Heart right ventricle (tissue), 16 donors: ENCODE data around the gene TSPOAP1. TPM values are rescaled to one million over a fixed set of nuclear protein-coding genes. Genes with fewer than 3 reads are reported as not detected.
A peak's percentile ranks its signal among the peaks of the same experiment; 100 is the strongest.

Source experiments
- ATAC-seq, 8 donors: fragments of 200-7000 bp; cut with Tn5 transposase; one replicate each; pipeline ENCODE4 v1.9.1; 2020; ENCODE audit warnings: mild to moderate bottlenecking in 8 of 8, moderate library complexity in 8 of 8, moderate number of reproducible peaks in 1 of 8
- DNase-seq, 2 donors: peaks; one replicate each; pipeline ENCODE4 v3.0.0-alpha.2; 2020
- H3K27ac ChIP-seq, 10 donors: fragments of 200-600 bp; sonication (generic) in 2 of 10; one replicate each; pipeline versions ENCODE4 v1.5.0 to v1.8.0; 2020 to 2022; ENCODE audit warnings: mild to moderate bottlenecking in 3 of 10
- H3K27me3 ChIP-seq, 7 donors: fragments of 200-600 bp; one replicate each; pipeline ENCODE4 v1.8.0; 2021 to 2022; ENCODE audit warnings: mild to moderate bottlenecking in 2 of 7
- H3K36me3 ChIP-seq, 9 donors: fragments of 200-600 bp; sonication (generic) in 1 of 9; one replicate each; pipeline versions ENCODE4 v1.5.0 to v1.8.0; 2020 to 2022; ENCODE audit warnings: mild to moderate bottlenecking in 2 of 9
- H3K4me1 ChIP-seq, 9 donors: fragments of 200-600 bp; sonication (generic) in 1 of 9; one replicate each; pipeline versions ENCODE4 v1.5.0 to v1.8.0; 2020 to 2022; ENCODE audit warnings: mild to moderate bottlenecking in 4 of 9
- H3K4me3 ChIP-seq, 10 donors: fragments of 200-600 bp; sonication (generic) in 2 of 10; one replicate each; pipeline versions ENCODE4 v1.5.0 to v1.8.0; 2020 to 2022; ENCODE audit warnings: mild to moderate bottlenecking in 7 of 10, moderate library complexity in 2 of 10
- H3K9me3 ChIP-seq, 11 donors: fragments of 200-600 bp in 10 of 11; sonication (generic) in 2 of 11; one replicate each; pipeline versions ENCODE4 v1.5.0 to v1.8.0; 2013 to 2022; ENCODE audit warnings: mild to moderate bottlenecking in 2 of 11, control low read depth in 1 of 11, moderate library complexity in 1 of 11
- WGBS, 2 donors: extraction: QIAGEN DNeasy Blood & Tissue Kit; methylation state at CpG; one replicate each; pipeline ENCODE4 v1.1.7; 2013; ENCODE audit warnings: inconsistent platforms in 1 of 2; 5-methylcytosine and 5-hydroxymethylcytosine counted together
- intact Hi-C, 10 donors: fragments of 100-400 bp; cut with DNase I; formaldehyde crosslinking; loops; one replicate each; pipeline versions ENCODE4 v1.11.1 to v1.14.2; 2022
- long read RNA-seq, 3 donors: library from polyadenylated mRNA; unstranded; transcript quantifications; one replicate each; pipeline ENCODE4 v2.0.0, GENCODE V29; 2020 to 2021
- polyA plus RNA-seq, 2 donors: library from polyadenylated mRNA; stranded (reverse); fragments of 200-250 nt; gene quantifications; one replicate each; pipeline ENCODE4 v1.2.3, GENCODE V29; 2013
- total RNA-seq, 10 donors: library from RNA; stranded (reverse); fragmentation: NEBNext Ultra II Directional in 3 of 10; extraction: Animal tissue kit (Norgen Biotek cat#: 25700) in 3 of 10; gene quantifications; one replicate each; pipeline versions ENCODE4 v1.2.1 to v1.2.4, GENCODE V29; 2021 to 2023
- TF ChIP-seq, protein P1 (sequence below), 9 donors: fragments of 200-600 bp; sonication (generic) in 2 of 9; IDR thresholded peaks; one replicate each; pipeline versions ENCODE4 v1.5.0 to v1.8.0; 2021 to 2022; ENCODE audit warnings: antibody characterized with exemption in 9 of 9, mild to moderate bottlenecking in 5 of 9, moderate library complexity in 1 of 9
- donor health status: Arrhythmogenic right ventricular cardiomyopathy.
- donor health status: ischemic (EF 13 %, LVEDD 7.1; RV severe dilation, severe dysfunction).
- donor health status: healthy with polysubstance abuse.
- donor health status: DM: no; HTN: yes; CAD: no.
- donor health status: DM: no; HTN: no; CAD: no.
- donor health status: ischemic (EF 25% LVEDD 6.9; RV normal size, moderate dysfunction).
- donor health status: ischemic (EF 25% LVEDD 5.7; RV mildly dilated, moderate dysfunction).
- donor health status: healthy.
- donor health status: DM: yes; HTN: yes; CAD: no.
- donor health status: Ischemic cardiomyopathy.
- donor health status: ischemic (EF 35%, LVEDD 5.7; RV mildly dilated, moderate dysfunction).
- donor health status: nonischemic (EF 11% LVEDD 7.7; RV severe dilation, severe dysfunction).
- donor health status: DM: yes; HTN: yes; CAD: no.
- donor health status: PGD.
- donor health status: ischemic (EF 29% LVEDD 5.4; RV normal size, mild dysfunction).
- donor health status: nonischemic (EF 23%, LVEDD 6.1; RV moderate dilation, normal function).

Gene TSPOAP1
- 10 to 100 TPM in 8 of 10 donors, 1 to 10 TPM in 2; 6.0 to 18.7 (median 12.4) TPM for total RNA-seq
- 10 to 100 TPM in 1 of 2 donors, 1 to 10 TPM in 1; 1.6 to 35.6 TPM for polyA plus RNA-seq
- long read RNA-seq, donor 1, full-length matches to known transcripts, result 3 of 33 reads
- long read RNA-seq, donor 1, partial matches to known transcripts, result 19 of 33 reads
- long read RNA-seq, donor 1, other reads (novel, unspliced or antisense), result 11 of 33 reads
- long read RNA-seq, donor 2, full-length matches to known transcripts, result 4 of 27 reads
- long read RNA-seq, donor 2, partial matches to known transcripts, result 16 of 27 reads
- long read RNA-seq, donor 2, other reads (novel, unspliced or antisense), result 7 of 27 reads
- long read RNA-seq, donor 3, full-length matches to known transcripts, result 1 of 13 reads
- long read RNA-seq, donor 3, partial matches to known transcripts, result 11 of 13 reads
- long read RNA-seq, donor 3, other reads (novel, unspliced or antisense), result 1 of 13 reads

DNA sequence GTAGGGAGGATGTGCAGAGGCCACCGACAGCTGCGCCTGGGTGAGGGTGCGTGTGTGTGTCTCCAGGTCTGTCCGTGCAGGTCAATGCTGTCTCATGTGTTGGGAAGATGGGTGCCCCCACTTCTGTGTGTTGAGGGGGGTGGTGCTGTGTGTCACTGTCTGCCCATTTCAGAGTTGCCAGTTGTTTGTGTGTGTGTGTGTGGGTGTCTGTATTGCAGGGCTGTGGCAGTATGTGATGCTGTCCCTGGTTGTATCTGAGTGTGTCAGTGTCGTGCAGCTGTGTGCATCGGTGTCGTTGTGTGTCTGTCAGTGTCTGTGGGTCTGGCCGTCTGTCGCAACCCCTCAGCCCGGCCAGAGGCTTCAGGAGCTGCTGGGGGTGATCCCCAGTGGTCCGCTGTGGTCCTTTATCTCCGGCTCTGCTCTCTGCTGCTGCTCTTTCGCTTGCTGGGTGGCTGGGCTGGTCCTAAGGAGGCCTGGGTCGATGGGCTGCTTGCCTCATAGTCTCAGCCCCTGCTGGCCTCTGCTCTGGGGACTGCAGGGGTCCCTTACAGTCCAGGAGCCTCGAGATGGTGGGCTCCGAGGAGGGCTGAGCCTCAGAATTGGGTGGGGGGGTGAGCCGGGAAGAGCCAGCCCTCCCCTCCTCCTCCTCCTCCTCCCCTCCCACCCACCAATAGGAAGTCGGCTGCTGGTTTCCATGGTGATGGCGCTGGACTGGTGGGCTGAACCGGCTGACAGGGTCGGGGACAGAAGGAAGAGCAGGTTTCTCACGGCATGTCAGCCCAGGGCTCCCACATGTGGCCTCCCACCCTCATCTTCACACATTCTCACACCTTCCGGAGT, at the start of gene TSPOAP1:
Gene TSPOAP1, minus strand, starts transcription at position 601 of the 840 bp plus-strand sequence. CDS start 875 bp downstream, outside the sequence.
- ATAC-seq (no peak), DNase-seq (no peak)
- peak within 1 kb of the TSS in 2 of 10 donors; percentile 5 to 82 for H3K4me3 ChIP-seq
- no peaks in the 10 kb centered on the region for H3K9me3 ChIP-seq
- H3K27ac ChIP-seq, result peak within 1 kb of the TSS in 1 of 10 donors; percentile 82
- 20 to 23% methylated on average over 23 of the region's 23 CpGs for WGBS, 2 donors
- peaks cover 0 to 12% (median 0%) of the 10 kb centered on the region in 9 donors for H3K36me3 ChIP-seq
- peaks cover 0 to 78% (median 40%) of the 10 kb centered on the region in 7 donors for H3K27me3 ChIP-seq
- intact Hi-C loops, result no loop called here
- H3K4me1 ChIP-seq, result peaks cover 0 to 19% (median 6%) of the 10 kb centered on the region in 9 donors
- TF ChIP-seq, protein P1, sequence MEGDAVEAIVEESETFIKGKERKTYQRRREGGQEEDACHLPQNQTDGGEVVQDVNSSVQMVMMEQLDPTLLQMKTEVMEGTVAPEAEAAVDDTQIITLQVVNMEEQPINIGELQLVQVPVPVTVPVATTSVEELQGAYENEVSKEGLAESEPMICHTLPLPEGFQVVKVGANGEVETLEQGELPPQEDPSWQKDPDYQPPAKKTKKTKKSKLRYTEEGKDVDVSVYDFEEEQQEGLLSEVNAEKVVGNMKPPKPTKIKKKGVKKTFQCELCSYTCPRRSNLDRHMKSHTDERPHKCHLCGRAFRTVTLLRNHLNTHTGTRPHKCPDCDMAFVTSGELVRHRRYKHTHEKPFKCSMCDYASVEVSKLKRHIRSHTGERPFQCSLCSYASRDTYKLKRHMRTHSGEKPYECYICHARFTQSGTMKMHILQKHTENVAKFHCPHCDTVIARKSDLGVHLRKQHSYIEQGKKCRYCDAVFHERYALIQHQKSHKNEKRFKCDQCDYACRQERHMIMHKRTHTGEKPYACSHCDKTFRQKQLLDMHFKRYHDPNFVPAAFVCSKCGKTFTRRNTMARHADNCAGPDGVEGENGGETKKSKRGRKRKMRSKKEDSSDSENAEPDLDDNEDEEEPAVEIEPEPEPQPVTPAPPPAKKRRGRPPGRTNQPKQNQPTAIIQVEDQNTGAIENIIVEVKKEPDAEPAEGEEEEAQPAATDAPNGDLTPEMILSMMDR (IDR thresholded peaks at IDR 0.05), result no peak

GRCh38 chr17:58377661-58378060, 49.1 kb upstream of the TSPOAP1 start:
- Histone ChIP-seq H3K9me3 (no peaks in the 10 kb centered on the region), H3K36me3 (no peaks in the 10 kb centered on the region), H3K4me1 (peaks cover 0 to 22% (median 0%) of the 10 kb centered on the region in 9 donors), H3K27ac (no peak overlapping the region), H3K27me3 (no peaks in the 10 kb centered on the region), H3K4me3 (no peak overlapping the region)
- TF ChIP-seq, protein P1 (IDR thresholded peaks at IDR 0.05), result no peak
- DNase-seq, result no peak
- intact Hi-C loops, result no loop called here
- 76 to 85% methylated on average over 5 of the region's 5 CpGs for WGBS, 2 donors
- ATAC-seq, result no peak

- ATAC-seq, result no peak
- DNase-seq, result no peak
- Histone ChIP-seq H3K4me1 (peaks cover 0 to 17% (median 0%) of the 10 kb centered on the region in 9 donors), H3K4me3 (no peak overlapping the region), H3K9me3 (no peaks in the 10 kb centered on the region), H3K27me3 (no peaks in the 10 kb centered on the region), H3K27ac (no peak overlapping the region), H3K36me3 (no peaks in the 10 kb centered on the region)
- TF ChIP-seq, protein P1 (IDR thresholded peaks at IDR 0.05), result no peak
- 68 to 76% methylated on average over 3 of the region's 3 CpGs for WGBS, 2 donors
- intact Hi-C loops, result no loop called here
These were observed 48.6 kb upstream of the TSPOAP1 start for GRCh38 chr17:58377093-58377601.

GRCh38 chr17:58376472-58377000, 47.9 kb upstream of the TSPOAP1 start:
- 65 to 71% methylated on average over 4 of the region's 4 CpGs for WGBS, 2 donors

More at GRCh38 chr17:58376472-58377000, 47.9 kb upstream of the TSPOAP1 start:
- intact Hi-C loops, result no loop called here
- DNase-seq (no peak), ATAC-seq (no peak)
- H3K4me3 ChIP-seq, result no peak overlapping the region
- no peaks in the 10 kb centered on the region for H3K27me3 ChIP-seq
- TF ChIP-seq, protein P1 (IDR thresholded peaks at IDR 0.05), result no peak
- H3K36me3 ChIP-seq, result no peaks in the 10 kb centered on the region
- peaks cover 0 to 13% (median 0%) of the 10 kb centered on the region in 9 donors for H3K4me1 ChIP-seq
- H3K27ac ChIP-seq, result no peak overlapping the region
- H3K9me3 ChIP-seq, result no peaks in the 10 kb centered on the region
